Psoas muscle (tissue), 8 donors: ENCODE data around the gene GPR34. TPM values are rescaled to one million over a fixed set of nuclear protein-coding genes. Genes with fewer than 3 reads are reported as not detected.
"Not testable (repeated sequence)": the region's sequence is repeated elsewhere in the genome, so short reads cannot be mapped to it uniquely, and the experiment has no call there.

Experiments used
- ATAC-seq, 4 donors: fragments of 200-7000 bp; cut with Tn5 transposase; one replicate each; pipeline ENCODE4 v1.9.1; 2020; ENCODE audit warnings: moderate library complexity in 3 of 4, mild to moderate bottlenecking in 2 of 4
- DNase-seq, 2 donors: peaks; one replicate each; pipeline ENCODE4 v3.0.0-alpha.2; 2020
- H3K27ac ChIP-seq: fragments of 200-600 bp; one replicate; pipeline ENCODE4 v1.8.0; 2022
- H3K27me3 ChIP-seq, 3 donors: fragments of 200-600 bp in 1 of 3; one replicate each; pipeline versions ENCODE4 v1.6.1 to v1.8.0; 2013 to 2022; ENCODE audit warnings: low read length in 2 of 3, mild to moderate bottlenecking in 2 of 3, moderate library complexity in 1 of 3; ENCODE audit not compliant: insufficient read depth in 3 of 3
- H3K36me3 ChIP-seq, 2 donors: fragments of 200-600 bp in 1 of 2; one replicate each; pipeline versions ENCODE4 v1.6.1 to v1.8.0; 2013 to 2022; ENCODE audit warnings: low read depth in 1 of 2, mild to moderate bottlenecking in 1 of 2, moderate library complexity in 1 of 2; ENCODE audit not compliant: insufficient read depth in 1 of 2
- H3K4me1 ChIP-seq: fragments of 200-600 bp; one replicate; pipeline ENCODE4 v1.8.0; 2022
- H3K4me3 ChIP-seq: fragments of 200-600 bp; one replicate; pipeline ENCODE4 v1.8.0; 2022; ENCODE audit warnings: mild to moderate bottlenecking
- H3K9me3 ChIP-seq: fragments of 200-600 bp; one replicate; pipeline ENCODE4 v1.8.0; 2022
- WGBS, 3 donors: extraction: QIAGEN DNeasy Blood & Tissue Kit; methylation state at CpG; one replicate each; pipeline versions ENCODE4 v1.1.6 to v1.1.7; 2013; 5-methylcytosine and 5-hydroxymethylcytosine counted together
- intact Hi-C, 2 donors: fragments of 100-400 bp; cut with DNase I; formaldehyde crosslinking; loops; one replicate each; pipeline versions ENCODE4 v1.11.0 to v1.14.2; 2022
- long read RNA-seq, 2 donors: library from polyadenylated mRNA; unstranded; transcript quantifications; one replicate each; pipeline ENCODE4 v2.0.0, GENCODE V29; 2021
- polyA plus RNA-seq, 3 donors: library from polyadenylated mRNA; stranded (reverse); fragments of 200-250 nt; gene quantifications; one replicate each; pipeline ENCODE4 v1.2.3, GENCODE V29; 2013
- total RNA-seq, 4 donors: library from RNA; stranded (reverse); fragmentation: NEBNext Ultra II Directional in 2 of 4; extraction: Animal tissue kit (Norgen Biotek cat#: 25700) in 2 of 4; gene quantifications; one replicate each; pipeline versions ENCODE4 v1.2.1 to v1.2.4, GENCODE V29; 2021 to 2023
- TF ChIP-seq, protein P1 (sequence below): fragments of 200-600 bp; IDR thresholded peaks from one replicate; pipeline ENCODE4 v1.8.0; 2022; ENCODE audit warnings: antibody characterized with exemption
- donor health status: healthy with polysubstance abuse.
- donor health status: DM: no; HTN: no; CAD: no; lungs with moderate emphysema.
- donor health status: Bipolar disorder and iron deficiency.
- donor health status: healthy.
- donor health status: DM: yes; HTN: yes; CAD: no.
- donor health status: DM: no; HTN: no; CAD: no.
- donor health status: DM: no; HTN: no; CAD: no.
- donor health status: DM: yes; HTN: yes; CAD: no.

GPR34 gene, protein sequence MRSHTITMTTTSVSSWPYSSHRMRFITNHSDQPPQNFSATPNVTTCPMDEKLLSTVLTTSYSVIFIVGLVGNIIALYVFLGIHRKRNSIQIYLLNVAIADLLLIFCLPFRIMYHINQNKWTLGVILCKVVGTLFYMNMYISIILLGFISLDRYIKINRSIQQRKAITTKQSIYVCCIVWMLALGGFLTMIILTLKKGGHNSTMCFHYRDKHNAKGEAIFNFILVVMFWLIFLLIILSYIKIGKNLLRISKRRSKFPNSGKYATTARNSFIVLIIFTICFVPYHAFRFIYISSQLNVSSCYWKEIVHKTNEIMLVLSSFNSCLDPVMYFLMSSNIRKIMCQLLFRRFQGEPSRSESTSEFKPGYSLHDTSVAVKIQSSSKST
- total RNA-seq (1 to 10 TPM; 1.6 to 4.3 (median 3.2) TPM), polyA plus RNA-seq (1 to 10 TPM in 1 of 3 donors, under 1 TPM in 2; 0.53 to 1.0 (median 0.58) TPM)
- long read RNA-seq, donor 1: 0 reads
- long read RNA-seq, donor 2, partial matches to known transcripts: 0 of 1 reads
- long read RNA-seq, donor 2, other reads (novel, unspliced or antisense): 0 of 1 reads

DNA sequence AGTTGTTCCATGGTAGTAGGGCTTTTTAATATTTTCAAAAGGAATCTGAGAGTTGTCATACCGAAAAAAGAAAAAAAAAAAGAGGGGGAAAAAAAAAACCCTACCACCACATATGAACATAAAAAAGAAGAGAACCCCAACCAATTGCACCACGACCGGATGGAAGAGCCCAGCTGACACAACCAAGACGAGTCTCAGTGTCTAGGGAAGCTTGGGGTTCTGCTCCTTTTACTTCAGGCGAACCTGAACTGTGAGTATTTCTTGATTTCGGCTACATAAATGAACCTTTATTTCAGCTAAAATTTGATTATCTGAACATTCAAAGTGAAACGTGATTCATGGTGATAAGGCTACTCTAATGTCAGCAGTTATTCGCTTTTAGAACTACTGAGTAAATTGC is at the start of gene GPR34:
TSS of gene GPR34 (plus strand) at position 139 of the 400 bp plus-strand sequence. CDS start 6,661 bp downstream, outside the sequence.
- Histone ChIP-seq H3K4me3 (no peak within 1 kb of the TSS), H3K27ac (no peak within 1 kb of the TSS), H3K4me1 (no peaks in the 10 kb centered on the region), H3K27me3 (peaks cover 0 to 3% (median 0%) of the 10 kb centered on the region in 3 donors), H3K9me3 (no peaks in the 10 kb centered on the region), H3K36me3 (no peaks in the 10 kb centered on the region)
- ATAC-seq: no peak
- intact Hi-C loops: no loop called here
- DNase-seq: no peak
- WGBS, 3 donors: 62 to 87% (median 79%) methylated on average over 8 of the region's 8 CpGs
- TF ChIP-seq, protein P1, sequence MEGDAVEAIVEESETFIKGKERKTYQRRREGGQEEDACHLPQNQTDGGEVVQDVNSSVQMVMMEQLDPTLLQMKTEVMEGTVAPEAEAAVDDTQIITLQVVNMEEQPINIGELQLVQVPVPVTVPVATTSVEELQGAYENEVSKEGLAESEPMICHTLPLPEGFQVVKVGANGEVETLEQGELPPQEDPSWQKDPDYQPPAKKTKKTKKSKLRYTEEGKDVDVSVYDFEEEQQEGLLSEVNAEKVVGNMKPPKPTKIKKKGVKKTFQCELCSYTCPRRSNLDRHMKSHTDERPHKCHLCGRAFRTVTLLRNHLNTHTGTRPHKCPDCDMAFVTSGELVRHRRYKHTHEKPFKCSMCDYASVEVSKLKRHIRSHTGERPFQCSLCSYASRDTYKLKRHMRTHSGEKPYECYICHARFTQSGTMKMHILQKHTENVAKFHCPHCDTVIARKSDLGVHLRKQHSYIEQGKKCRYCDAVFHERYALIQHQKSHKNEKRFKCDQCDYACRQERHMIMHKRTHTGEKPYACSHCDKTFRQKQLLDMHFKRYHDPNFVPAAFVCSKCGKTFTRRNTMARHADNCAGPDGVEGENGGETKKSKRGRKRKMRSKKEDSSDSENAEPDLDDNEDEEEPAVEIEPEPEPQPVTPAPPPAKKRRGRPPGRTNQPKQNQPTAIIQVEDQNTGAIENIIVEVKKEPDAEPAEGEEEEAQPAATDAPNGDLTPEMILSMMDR: no peak

DNA sequence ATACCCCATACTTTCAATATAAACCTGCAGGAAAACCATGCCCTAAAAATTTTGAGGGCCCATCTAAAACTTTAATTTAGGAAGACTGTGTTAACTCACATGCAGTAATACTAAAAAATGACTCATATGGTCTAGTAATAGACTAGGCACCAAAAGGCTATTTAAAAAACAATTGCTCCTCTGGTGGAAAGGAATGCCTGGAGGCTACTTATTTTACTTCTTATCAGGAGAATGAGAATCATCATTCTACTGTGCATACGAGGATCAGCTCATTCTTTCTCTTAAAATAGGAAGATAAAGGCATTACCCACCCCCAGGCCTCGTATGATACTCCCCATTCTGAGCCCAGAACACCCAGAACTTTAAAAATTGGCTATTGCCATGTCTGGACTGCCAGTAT is 42.6 kb upstream of the GPR34 start:
- DNase-seq, H3K36me3 ChIP-seq, intact Hi-C loops, H3K27me3 ChIP-seq, ATAC-seq, H3K27ac ChIP-seq, H3K4me1 ChIP-seq, H3K9me3 ChIP-seq, H3K4me3 ChIP-seq: not testable (repeated sequence)
- WGBS, 3 donors: 57 to 98% (median 96%) methylated on average over 2 of the region's 2 CpGs

DNA sequence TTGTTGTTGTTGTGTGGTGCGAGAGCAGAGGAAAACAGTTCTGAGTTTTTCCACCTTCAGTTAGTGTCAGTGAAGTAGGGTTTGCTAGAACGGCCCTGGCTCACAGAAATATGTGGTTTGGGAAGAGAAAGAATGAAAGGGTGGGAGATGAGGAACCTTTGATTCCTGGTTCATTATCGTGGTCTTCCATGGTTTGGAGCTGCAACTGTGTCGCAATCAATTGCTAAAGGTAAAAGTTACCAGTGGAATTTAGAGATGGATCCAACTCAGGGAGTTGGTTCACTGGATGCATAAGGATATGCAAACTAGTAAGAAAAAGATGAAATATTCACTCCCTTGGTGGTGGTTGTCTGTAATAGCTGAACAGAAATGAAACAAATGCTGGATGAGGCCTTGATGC is 35.6 kb upstream of the GPR34 start:
- WGBS, 3 donors: 85 to 100% (median 96%) methylated on average over 4 of the region's 4 CpGs
- no peaks in the 10 kb centered on the region for H3K9me3 ChIP-seq
- H3K4me1 ChIP-seq: no peaks in the 10 kb centered on the region
- DNase-seq: no peak
- peaks cover 0 to 3% (median 0%) of the 10 kb centered on the region in 3 donors for H3K27me3 ChIP-seq
- ATAC-seq: no peak
- H3K27ac ChIP-seq: no peak overlapping the region
- no peak overlapping the region for H3K4me3 ChIP-seq
- intact Hi-C loops: no loop called here
- peaks cover 0 to under 1% of the 10 kb centered on the region in 2 donors for H3K36me3 ChIP-seq
- TF ChIP-seq, protein P1: no peak

DNA sequence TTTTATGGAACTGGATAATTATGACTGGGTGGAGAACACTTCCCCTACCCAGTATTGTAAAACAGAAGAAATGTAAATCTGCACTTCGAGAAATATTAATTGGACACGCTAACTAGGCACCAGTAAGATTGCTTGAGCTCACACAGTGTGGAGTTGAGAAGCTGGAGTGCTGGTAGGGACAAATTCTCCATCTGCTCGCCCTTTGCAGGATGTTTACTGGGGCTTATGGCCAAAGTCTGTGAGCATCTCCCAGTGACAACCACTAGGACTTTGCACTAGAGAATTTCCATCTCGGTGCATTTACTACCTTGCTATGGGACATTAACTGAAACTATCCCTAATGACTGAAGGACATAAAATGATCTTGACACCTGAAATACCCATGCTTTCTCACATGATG is 33.7 kb upstream of the GPR34 start:
- intact Hi-C loops: no loop called here
- ATAC-seq: no peak
- H3K27me3 ChIP-seq: peaks cover 0 to 3% (median 0%) of the 10 kb centered on the region in 3 donors

DNA sequence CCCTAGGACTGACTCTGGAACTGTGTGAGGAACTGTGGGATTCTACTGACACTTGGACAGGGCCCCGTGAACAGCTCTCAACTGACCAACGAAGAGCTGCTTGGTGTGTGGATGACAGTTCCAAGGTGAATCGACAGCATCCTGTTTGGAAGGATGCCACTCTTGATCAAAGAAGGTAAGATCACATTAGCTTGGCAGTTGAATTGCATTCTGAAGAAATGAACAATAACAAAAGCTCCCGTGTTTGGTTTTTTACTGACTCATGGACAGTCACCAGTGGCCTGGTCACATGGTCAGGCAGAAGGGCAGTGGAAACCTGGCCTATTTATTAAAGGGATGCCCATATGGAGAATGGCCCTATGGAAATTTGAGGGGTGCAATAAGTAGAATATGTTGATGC is 33.1 kb upstream of the GPR34 start:
- Histone ChIP-seq H3K27me3 (peaks cover 0 to 3% (median 0%) of the 10 kb centered on the region in 3 donors), H3K4me1 (no peaks in the 10 kb centered on the region), H3K36me3 (peaks cover 0 to 19% of the 10 kb centered on the region in 2 donors), H3K27ac (no peak overlapping the region), H3K4me3 (no peak overlapping the region), H3K9me3 (no peaks in the 10 kb centered on the region)
- intact Hi-C loops: no loop called here
- ATAC-seq (no peak), DNase-seq (no peak)
- WGBS, 3 donors: 67 to 82% (median 81%) methylated on average over 4 of the region's 4 CpGs
- TF ChIP-seq, protein P1: no peak

More for the DNA sequence above, 33.7 kb upstream of the GPR34 start:
- 70 to 86% (median 75%) methylated on average over 4 of the region's 4 CpGs for WGBS, 3 donors
- DNase-seq: no peak
- Histone ChIP-seq H3K27ac (no peak overlapping the region), H3K4me1 (no peaks in the 10 kb centered on the region), H3K36me3 (peaks cover 0 to 19% of the 10 kb centered on the region in 2 donors), H3K9me3 (no peaks in the 10 kb centered on the region), H3K4me3 (no peak overlapping the region)
- TF ChIP-seq, protein P1: no peak
